H1 (cell line): ENCODE measurements around the gene MRPL55. TPM values are rescaled to one million over a fixed set of nuclear protein-coding genes. Genes with fewer than 3 reads are reported as not detected.

Experiments
- CTCF ChIA-PET: fragments of 300-600 bp; sonication (Branson Sonifier 250); formaldehyde crosslinking; loops from one replicate; lab custom pipeline; 2021; ENCODE audit not compliant: partially characterized antibody; lab: Charles Lee
- POLR2A ChIA-PET: fragments of 300-600 bp; sonication (Branson Sonifier 250); formaldehyde crosslinking; loops from one replicate; lab custom pipeline; 2021; ENCODE audit warnings: inconsistent platforms; ENCODE audit not compliant: partially characterized antibody; lab: Charles Lee
- DNase-seq, 2 experiments: peaks; one replicate each; pipeline versions ENCODE4 v3.0.0 to v3.0.0-alpha.2; 2010 to 2022; ENCODE audit warnings: low spot score in 2 of 2, low read depth in 1 of 2, mixed read lengths in 1 of 2
- FAIRE-seq: peaks from 2 replicates; lab custom pipeline; 2011; peaks lifted over from hg19 to GRCh38; lab: Jason Lieb, UNC
- H2AFZ ChIP-seq: 2 replicates; pipeline ENCODE4 v1.8.1; 2012; ENCODE audit warnings: low read length, inconsistent platforms
- H2AK5ac ChIP-seq: 2 replicates; pipeline ENCODE4 v1.6.1; 2013; ENCODE audit warnings: low read depth, low read length
- H2BK120ac ChIP-seq: replicated peaks from 2 replicates; pipeline ENCODE3; 2013; ENCODE audit warnings: low read depth, low read length, inconsistent platforms
- H2BK12ac ChIP-seq: 2 replicates; pipeline ENCODE4 v1.6.1; 2013; ENCODE audit warnings: low read depth, low read length
- H2BK15ac ChIP-seq: 2 replicates; pipeline ENCODE4 v1.6.1; 2013; ENCODE audit warnings: low read length
- H2BK20ac ChIP-seq: 2 replicates; pipeline ENCODE4 v1.6.1; 2013; ENCODE audit warnings: low read length
- H2BK5ac ChIP-seq: 2 replicates; pipeline ENCODE4 v1.6.1; 2013; ENCODE audit warnings: low read depth, low read length
- H3K14ac ChIP-seq: 2 replicates; pipeline ENCODE4 v1.6.1; 2013; ENCODE audit warnings: inconsistent platforms; ENCODE audit not compliant: insufficient read length
- H3K18ac ChIP-seq: 2 replicates; pipeline ENCODE4 v1.6.1; 2013; ENCODE audit warnings: low read length; ENCODE audit errors: extremely low read depth
- H3K23ac ChIP-seq: 2 replicates; pipeline ENCODE4 v1.6.1; 2013; ENCODE audit warnings: inconsistent platforms; ENCODE audit not compliant: insufficient read length
- H3K23me2 ChIP-seq: 2 replicates; pipeline ENCODE4 v1.6.1; 2013; ENCODE audit warnings: low read depth, low read length
- H3K27ac ChIP-seq: 2 replicates; pipeline ENCODE4 v1.6.1; 2011; ENCODE audit warnings: low read depth, low read length, inconsistent platforms
- H3K27me3 ChIP-seq, 4 experiments: replicated peaks in 1 of 4; 1 replicate in 1 of 4; 2 replicates in 3 of 4; pipeline versions ENCODE4 v1.6.1 to v1.8.1; 2011 to 2013; ENCODE audit warnings: low read length in 3 of 4, mild to moderate bottlenecking in 3 of 4, inconsistent platforms in 2 of 4, mixed read lengths in 2 of 4, moderate library complexity in 1 of 4; ENCODE audit not compliant: control insufficient read depth in 3 of 4, insufficient read depth in 3 of 4; ENCODE audit errors: extremely low read depth in 1 of 4
- H3K36me3 ChIP-seq, 4 experiments: 2 replicates each; pipeline versions ENCODE4 v1.6.1 to v1.8.1; 2011 to 2013; ENCODE audit warnings: mild to moderate bottlenecking in 4 of 4, low read length in 3 of 4, moderate library complexity in 2 of 4, control low read depth in 1 of 4, inconsistent platforms in 1 of 4; ENCODE audit not compliant: insufficient read depth in 4 of 4, control insufficient read depth in 2 of 4
- H3K4ac ChIP-seq: replicated peaks from 2 replicates; pipeline ENCODE3; 2013; ENCODE audit warnings: low read length, low read depth, mixed read lengths, inconsistent platforms; ENCODE audit not compliant: insufficient read length
- H3K4me1 ChIP-seq, 4 experiments: replicated peaks in 1 of 4; 1 replicate in 1 of 4; 2 replicates in 3 of 4; pipeline versions ENCODE4 v1.6.1 to v1.8.1; 2011 to 2013; ENCODE audit warnings: low read length in 3 of 4, inconsistent platforms in 2 of 4, mixed read lengths in 1 of 4; ENCODE audit not compliant: insufficient read depth in 4 of 4, control insufficient read depth in 3 of 4
- H3K4me2 ChIP-seq, 2 experiments: 2 replicates each; pipeline versions ENCODE4 v1.6.1 to v1.8.1; 2011 to 2013; ENCODE audit warnings: low read depth in 2 of 2, low read length in 2 of 2, control low read depth in 1 of 2, inconsistent platforms in 1 of 2, mild to moderate bottlenecking in 1 of 2; ENCODE audit not compliant: insufficient read depth in 1 of 2
- H3K4me3 ChIP-seq, 4 experiments: fragments of 200-600, 300-600 bp in 1 of 4; sonication (generic), shearing (Covaris generic), sonication (Bioruptor Twin) in 1 of 4; 2 replicates each; pipeline versions ENCODE4 v1.5.1 to v1.8.1; 2011 to 2016; ENCODE audit warnings: low read length in 4 of 4, low read depth in 3 of 4, control low read depth in 2 of 4, inconsistent platforms in 2 of 4, mild to moderate bottlenecking in 2 of 4, mixed read lengths in 1 of 4, moderate library complexity in 1 of 4; ENCODE audit not compliant: insufficient read depth in 2 of 4; ENCODE audit errors: extremely low read depth in 1 of 4
- H3K56ac ChIP-seq: replicated peaks from 2 replicates; pipeline ENCODE3; 2013; ENCODE audit warnings: low read depth, mild to moderate bottlenecking, mixed read lengths, low read length, inconsistent platforms; ENCODE audit not compliant: insufficient read length
- H3K79me1 ChIP-seq: 2 replicates; pipeline ENCODE4 v1.6.1; 2013; ENCODE audit warnings: low read depth, low read length, control low read depth
- H3K79me2 ChIP-seq, 2 experiments: 2 replicates each; pipeline versions ENCODE4 v1.6.1 to v1.8.1; 2012 to 2013; ENCODE audit warnings: low read length in 2 of 2, mild to moderate bottlenecking in 2 of 2, inconsistent platforms in 1 of 2; ENCODE audit not compliant: insufficient read depth in 2 of 2, control insufficient read depth in 1 of 2
- H3K9ac ChIP-seq, 4 experiments: replicated peaks in 1 of 4; 1 replicate in 1 of 4; 2 replicates in 3 of 4; pipeline versions ENCODE4 v1.6.1 to v1.8.1; 2011 to 2013; ENCODE audit warnings: low read depth in 3 of 4, low read length in 3 of 4, control low read depth in 2 of 4, mild to moderate bottlenecking in 2 of 4, moderate library complexity in 2 of 4, inconsistent platforms in 1 of 4; ENCODE audit errors: extremely low read depth in 1 of 4
- H3K9me3 ChIP-seq, 2 experiments: 2 replicates each; pipeline versions ENCODE4 v1.6.1 to v1.8.1; 2012 to 2013; ENCODE audit warnings: mild to moderate bottlenecking in 2 of 2, moderate library complexity in 2 of 2, control low read depth in 1 of 2, inconsistent platforms in 1 of 2, low read depth in 1 of 2, low read length in 1 of 2, mixed read lengths in 1 of 2; ENCODE audit not compliant: insufficient read depth in 2 of 2
- H4K20me1 ChIP-seq, 2 experiments: replicated peaks in 1 of 2; 2 replicates each; pipeline versions ENCODE3 to v1.8.1; 2011 to 2013; ENCODE audit warnings: inconsistent platforms in 2 of 2, low read length in 2 of 2, mild to moderate bottlenecking in 1 of 2; ENCODE audit not compliant: insufficient read depth in 2 of 2, control insufficient read depth in 1 of 2
- H4K5ac ChIP-seq: 2 replicates; pipeline ENCODE4 v1.6.1; 2013; ENCODE audit warnings: low read length, low read depth, mixed read lengths, inconsistent platforms; ENCODE audit not compliant: insufficient read length
- H4K8ac ChIP-seq: 2 replicates; pipeline ENCODE4 v1.8.0; 2013; ENCODE audit warnings: mild to moderate bottlenecking, moderate library complexity, low read length, inconsistent platforms; ENCODE audit not compliant: insufficient read depth; ENCODE audit errors: extremely low read depth
- H4K91ac ChIP-seq: replicated peaks from 2 replicates; pipeline ENCODE3; 2013; ENCODE audit warnings: low read length, mixed read lengths, inconsistent platforms; ENCODE audit not compliant: insufficient read length
- ATF3 ChIP-seq: IDR thresholded peaks from 2 replicates; pipeline ENCODE4 v1.6.1; 2011; ENCODE audit warnings: low read depth, mild to moderate bottlenecking, low read length; ENCODE audit not compliant: insufficient read depth
- CBX5 ChIP-seq: fragments of 300-800, 300-1000 bp; sonication (generic); IDR thresholded peaks from 2 replicates; pipeline ENCODE4 v1.7.1; 2016; ENCODE audit warnings: antibody characterized with exemption, low read length, low read depth
- CREB1 ChIP-seq: IDR thresholded peaks from 2 replicates; pipeline ENCODE4 v1.6.1; 2012; ENCODE audit warnings: inconsistent platforms
- HDAC2 ChIP-seq, 2 experiments: fragments of 300-600 bp in 1 of 2; sonication (generic) in 1 of 2; IDR thresholded peaks; 2 replicates each; pipeline ENCODE4 v1.6.1; 2011 to 2012; ENCODE audit warnings: low read depth in 2 of 2, low read length in 2 of 2, mild to moderate bottlenecking in 2 of 2, moderate library complexity in 2 of 2, borderline replicate concordance in 1 of 2, inconsistent platforms in 1 of 2
- MAFK ChIP-seq: IDR thresholded peaks from 2 replicates; pipeline ENCODE4 v1.6.1; 2012; ENCODE audit warnings: low read depth, mild to moderate bottlenecking, improper control_type of control experiment, low read length
- WGBS, 2 experiments: shearing (Covaris generic) in 1 of 2; methylation state at CpG; one replicate each; pipeline versions ENCODE4 v1.1.6 to v1.1.7; 2013 to 2015; ENCODE audit warnings: low lambda C conversion rate in 2 of 2, mixed read lengths in 2 of 2, inconsistent platforms in 1 of 2, low coverage in 1 of 2, missing lambda C conversion rate in 1 of 2; ENCODE audit not compliant: insufficient replicate concordance in 2 of 2, insufficient coverage in 1 of 2, insufficient read length in 1 of 2; ENCODE audit errors: extremely low coverage in 1 of 2, missing lambda C conversion rate in 1 of 2; 5-methylcytosine and 5-hydroxymethylcytosine counted together
- polyA plus RNA-seq, 7 experiments: library from polyadenylated mRNA; depleted of rRNA in 3 of 7; stranded (reverse) in 5 of 7; unstranded in 2 of 7; fragments of >200 nt in 5 of 7; fragments of 200-250 nt in 2 of 7; gene quantifications; 1 replicate in 5 of 7; 2 replicates in 1 of 7; 4 replicates in 1 of 7; pipeline versions ENCODE4 v1.2.1 to v1.2.3, GENCODE V29; 2011 to 2013; ENCODE audit warnings: missing spikeins in 2 of 7, mixed read lengths in 2 of 7
- total RNA-seq: library from RNA; stranded (reverse); fragmentation: NEBNext Ultra II Directional; extraction: Animal tissue kit (Norgen Biotek cat#: 25700); gene quantifications from 2 replicates; pipeline ENCODE4 v1.2.1, GENCODE V29; 2021

MRPL55 gene
- total and polyA plus RNA-seq, 2 of the 8 experiments (the other 6 are each of a cell fraction or from before 2014, with no cell fraction given) = 59.0 to 244 TPM

DNA sequence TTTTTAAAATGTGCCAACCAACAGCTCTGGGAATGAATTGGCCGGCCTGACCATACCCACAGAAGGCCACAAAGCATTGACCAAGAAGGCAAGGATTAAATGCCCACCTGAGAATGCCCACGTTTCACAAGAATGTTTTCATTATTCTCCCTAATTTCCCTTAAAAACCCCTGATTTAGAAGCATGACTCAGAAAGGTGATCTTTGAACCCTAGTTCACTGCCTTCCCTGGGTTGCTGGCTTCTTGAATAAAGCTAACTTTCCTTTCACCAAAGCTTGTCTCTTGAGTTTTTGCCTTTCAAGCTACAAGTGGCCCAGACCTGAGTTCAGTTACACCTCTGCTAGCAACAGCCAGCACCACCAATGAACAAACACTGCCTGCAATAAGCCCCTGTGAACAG, 14.4 kb upstream of the MRPL55 start:
- Histone ChIP-seq H3K4me1 (no peaks in the 10 kb centered on the region), H3K14ac (no peak overlapping the region), H4K91ac (no peak overlapping the region), H3K4me3 (no peak overlapping the region), H3K4me2 (no peak overlapping the region), H4K5ac (no peak overlapping the region), H3K23ac (no peak overlapping the region), H3K9me3 (peaks cover 8 to 13% of the 10 kb centered on the region in 2 experiments; a peak in 3 of 4 replicates), H3K36me3 (no peaks in the 10 kb centered on the region), H3K9ac (no peak overlapping the region), H2BK12ac (no peak overlapping the region), H4K8ac (no peak overlapping the region), H2BK15ac (no peak overlapping the region), H3K4ac (no peak overlapping the region), H4K20me1 (no peaks in the 10 kb centered on the region), H3K27ac (no peak overlapping the region), H2BK120ac (no peak overlapping the region), H3K56ac (no peak overlapping the region), H3K79me2 (no peaks in the 10 kb centered on the region), H2BK20ac (no peak overlapping the region), H3K27me3 (no peaks in the 10 kb centered on the region; a peak in 3 of 7 replicates), H2AFZ (no peak overlapping the region), H2BK5ac (no peak overlapping the region), H3K79me1 (no peaks in the 10 kb centered on the region; the same call in 1 of the 2 replicates), H3K18ac (no peak overlapping the region), H2AK5ac (no peak overlapping the region), H3K23me2 (no peaks in the 10 kb centered on the region)
- TF ChIP-seq MAFK (no peak), ATF3 (no peak), CBX5 (no peak), HDAC2 (IDR thresholded peaks at IDR 0.05; ENCODE audit: borderline replicate concordance in 1 of 2, low read depth in 2 of 2, low read length in 2 of 2) (no peak), CREB1 (no peak)
- WGBS, 2 experiments = 57% methylated on average over 2 of the region's 2 CpGs; no CpG with 5 or more reads in 1 of the 2 experiments
- FAIRE-seq (no peak), DNase-seq (no peak)
- POLR2A ChIA-PET = no interaction called here
- CTCF ChIA-PET = interaction anchor here (1.1 to 1.9 kb wide), 2 partner anchors 50 to 124 kb away, joined by 3 to 4 read pairs; no protein-coding TSS in a partner anchor
